SH-SY5Y (cell line): ENCODE results near the gene HEG1.

Experiments used
- GATA2 ChIP-seq: IDR thresholded peaks from 2 replicates; pipeline ENCODE4 v1.6.1; 2011; ENCODE audit warnings: mild to moderate bottlenecking, low read depth, low read length
- GATA3 ChIP-seq: IDR thresholded peaks from 2 replicates; pipeline ENCODE4 v1.6.1; 2011; ENCODE audit warnings: low read depth, mild to moderate bottlenecking, low read length, moderate library complexity

DNA sequence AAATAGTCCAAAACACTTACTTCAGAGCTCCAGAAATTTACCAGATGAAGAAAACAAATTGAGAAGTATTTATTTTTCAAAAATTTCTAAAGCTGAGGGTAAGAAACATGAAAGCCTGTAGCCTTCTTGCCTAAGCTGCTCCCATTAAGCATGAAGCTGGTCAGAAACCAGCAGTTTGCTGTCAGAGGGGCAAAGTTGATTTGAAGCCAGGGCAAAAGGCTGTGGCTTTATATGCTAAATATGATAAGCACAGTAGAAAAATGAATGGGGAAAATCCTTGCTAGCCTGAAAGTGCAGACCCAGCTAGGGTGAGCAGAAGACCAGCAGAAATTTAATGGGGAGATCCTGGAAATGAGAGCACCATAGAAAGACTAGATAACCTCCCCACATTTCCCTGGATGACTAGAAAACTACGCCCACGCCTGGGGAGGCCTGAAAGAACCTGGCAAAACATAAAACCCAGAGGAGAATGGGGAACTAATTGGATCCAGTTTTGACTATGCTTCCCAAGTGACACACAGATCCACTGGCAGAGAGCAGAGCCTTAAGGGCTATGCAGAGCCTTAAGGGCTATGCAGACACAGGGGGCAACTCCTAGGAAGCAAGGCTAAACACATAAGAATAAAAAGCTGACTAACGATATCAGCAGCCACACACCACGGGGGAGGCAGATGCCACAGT, 43.0 kb upstream of the HEG1 start:
- TF ChIP-seq GATA3 (no peak), GATA2 (no peak)
